IPS-11a (cell line): ENCODE data around the gene BID.

Source experiments
- H3K4me3 ChIP-seq: one replicate; pipeline ENCODE4 v1.5.1; 2013; ENCODE audit warnings: low read depth, low read length, control low read depth

BID gene

GRCh38 chr22:17774206-17774925 lies at the start of gene BID:
Gene BID, minus strand, starts transcription at chr22:17774469. Its CDS starts 24,353 bp downstream, at chr22:17750116.
- peak within 1 kb of the TSS; percentile 57 for H3K4me3 ChIP-seq

- H3K4me3 ChIP-seq, result no peak overlapping the region
Observed at GRCh38 chr22:17823964-17824363, 49.7 kb upstream of the BID start.

DNA sequence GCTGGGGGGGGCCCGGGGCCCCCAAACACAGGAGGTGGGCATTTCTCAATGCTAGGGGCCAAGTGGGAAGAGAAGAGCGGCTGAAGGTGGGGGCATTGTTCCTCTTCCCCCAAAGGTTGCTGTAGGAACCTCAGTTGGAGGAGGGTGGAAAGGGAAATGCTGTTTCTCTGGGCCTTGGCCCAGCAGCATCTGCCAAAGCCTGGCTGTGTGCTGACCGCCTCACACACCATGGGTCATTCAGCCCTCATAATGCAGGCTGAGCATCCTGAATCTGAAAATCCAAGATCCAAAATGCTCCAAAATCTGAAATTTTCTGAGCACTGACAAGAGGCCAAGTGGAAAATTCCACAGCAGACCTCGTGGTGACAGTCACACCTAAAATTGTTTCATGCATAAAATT lies 49.0 kb upstream of the BID start:
- no peak overlapping the region for H3K4me3 ChIP-seq

DNA sequence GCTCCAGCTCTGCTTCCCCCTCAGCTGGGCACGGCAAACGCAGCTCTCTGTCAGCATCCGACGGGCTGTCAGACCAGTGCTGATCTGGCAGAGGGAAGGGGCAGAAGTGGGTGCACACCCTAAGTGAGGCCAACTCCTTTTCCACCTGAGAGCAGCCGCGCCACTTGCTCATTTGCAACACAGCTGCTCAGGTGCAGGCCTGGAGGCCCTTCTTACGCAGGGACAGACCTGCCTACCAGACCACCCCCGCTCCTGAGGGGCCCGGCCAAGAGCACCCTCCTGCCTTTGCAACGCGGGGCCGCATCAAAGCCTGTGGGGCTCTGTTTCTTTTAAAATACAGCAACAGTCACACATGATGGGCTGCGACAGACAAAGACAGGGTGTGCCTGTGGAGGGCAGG lies 47.8 kb upstream of the BID start:
- no peak overlapping the region for H3K4me3 ChIP-seq

- H3K4me3 ChIP-seq, result no peak overlapping the region
Observed at GRCh38 chr22:17820879-17821439, 46.7 kb upstream of the BID start.

DNA sequence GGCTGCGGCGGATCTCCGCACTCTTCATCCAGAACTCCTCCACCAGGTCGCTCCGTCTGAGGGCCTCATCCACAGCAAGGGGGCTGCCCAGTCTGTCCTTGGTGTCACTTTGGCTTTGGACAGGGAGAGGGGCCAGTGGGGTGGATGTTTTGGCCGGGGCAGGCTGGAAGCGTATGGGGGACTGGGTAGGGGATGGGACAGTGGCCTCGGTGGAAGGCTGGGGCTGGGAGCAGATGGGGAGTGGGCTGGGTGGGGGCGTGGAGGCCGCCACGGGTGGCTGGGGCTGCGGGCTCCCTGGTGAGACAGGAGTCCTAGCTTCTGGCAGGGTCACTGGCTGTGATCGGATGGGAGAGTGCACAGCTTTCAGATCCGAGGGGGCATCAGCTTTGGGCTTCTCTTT lies 44.4 kb upstream of the BID start:
- H3K4me3 ChIP-seq, result no peak overlapping the region

DNA sequence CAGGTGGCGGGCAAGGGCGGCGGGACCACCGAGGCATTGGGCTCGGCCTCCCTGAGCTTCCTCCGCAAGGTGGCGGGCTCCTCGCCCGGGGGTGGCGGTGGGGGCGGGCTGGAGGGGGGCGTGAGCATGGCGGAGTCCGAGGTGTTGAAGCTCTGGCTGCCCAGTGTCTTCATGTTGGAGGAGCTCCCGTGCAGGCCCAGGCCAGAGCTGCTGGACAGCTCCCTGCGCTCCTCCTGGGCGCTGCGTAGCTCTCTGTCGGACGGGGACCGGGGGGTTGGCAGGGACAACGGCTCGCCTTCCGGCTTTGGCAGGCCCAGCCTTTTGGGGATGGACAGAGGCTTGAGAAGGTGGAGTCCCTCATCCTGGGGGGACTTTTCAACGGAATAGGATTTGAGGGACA lies 43.9 kb upstream of the BID start:
- no peak overlapping the region for H3K4me3 ChIP-seq

DNA sequence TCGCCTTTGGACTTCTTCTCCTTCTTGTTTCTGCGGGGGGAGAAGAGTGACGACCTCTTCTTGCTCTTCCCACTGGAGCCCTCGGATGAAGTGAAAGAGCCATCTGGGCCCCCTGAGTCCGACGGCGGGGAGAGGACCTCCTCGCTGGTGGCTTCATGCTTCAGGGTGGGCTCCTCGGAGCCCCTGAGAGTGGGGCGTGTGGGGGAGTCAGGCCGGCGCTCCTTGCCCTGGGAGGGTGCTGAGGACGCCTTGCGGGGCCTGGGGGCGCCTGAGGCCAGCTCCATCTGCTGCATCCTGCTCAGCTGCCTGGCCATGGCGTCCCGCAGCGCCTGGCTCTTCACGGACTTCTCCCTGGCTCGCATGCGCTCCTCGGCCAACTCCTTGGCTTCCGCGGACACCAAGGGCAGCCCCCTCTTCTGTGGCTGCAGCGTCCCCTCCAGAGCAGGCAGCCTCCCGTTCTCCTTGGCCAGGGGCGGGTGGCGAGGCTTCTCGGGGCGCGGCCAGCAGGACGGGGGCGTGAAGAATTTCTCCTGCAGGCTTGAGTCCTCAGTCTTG lies 43.3 kb upstream of the BID start:
- no peak overlapping the region for H3K4me3 ChIP-seq

- H3K4me3 ChIP-seq, result no peak overlapping the region
Observed at GRCh38 chr22:17817079-17817478, 42.8 kb upstream of the BID start.

DNA sequence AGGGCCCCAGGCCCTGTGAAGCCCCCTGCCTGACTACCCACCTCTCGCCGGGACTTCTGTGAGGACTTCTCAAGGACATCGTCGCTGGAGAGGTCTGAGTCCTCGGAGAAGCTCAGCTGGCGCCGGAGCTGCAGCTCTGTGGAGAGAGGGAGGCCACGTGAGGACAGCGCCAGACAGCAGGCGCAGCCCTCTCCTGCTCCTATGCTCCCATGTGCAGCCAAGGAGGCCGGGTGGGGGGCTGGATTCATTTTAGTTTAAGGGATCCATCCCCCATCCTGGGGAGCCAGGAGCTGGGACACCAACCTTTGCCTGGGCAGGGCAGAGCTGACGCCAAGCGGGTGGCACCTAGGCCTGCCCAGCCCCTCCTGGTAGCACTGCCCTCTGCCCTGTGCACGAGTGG lies 42.4 kb upstream of the BID start:
- no peak overlapping the region for H3K4me3 ChIP-seq

DNA sequence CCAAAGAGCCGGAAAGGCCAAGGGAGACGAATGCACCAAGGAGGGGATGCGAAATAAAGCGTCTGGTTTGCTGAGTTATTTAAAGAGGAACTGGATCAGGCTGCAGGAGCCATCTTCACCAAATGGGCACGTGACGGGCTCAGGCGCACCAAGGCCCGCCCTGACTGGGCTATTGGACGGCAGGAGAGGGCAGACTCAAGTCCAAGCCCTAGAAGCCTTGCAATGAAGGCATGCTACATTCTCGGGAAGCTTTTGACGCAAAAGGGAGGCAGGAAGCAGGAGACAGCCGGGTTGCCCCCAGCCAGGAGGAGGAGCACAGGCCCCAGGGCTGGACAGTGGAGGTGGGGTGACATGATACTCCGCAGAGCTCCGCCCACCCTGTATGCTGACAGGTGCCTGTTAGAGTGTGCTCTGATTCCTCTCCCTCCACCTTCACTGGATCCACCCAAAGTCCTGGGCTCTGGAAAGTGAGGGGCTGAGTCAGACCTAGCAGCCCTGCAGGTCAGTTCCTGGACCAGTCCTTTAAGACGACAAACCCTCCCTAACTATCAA lies 41.5 kb upstream of the BID start:
- H3K4me3 ChIP-seq, result no peak overlapping the region

- no peak overlapping the region for H3K4me3 ChIP-seq
Observed at GRCh38 chr22:17814830-17815229, 40.6 kb upstream of the BID start.

DNA sequence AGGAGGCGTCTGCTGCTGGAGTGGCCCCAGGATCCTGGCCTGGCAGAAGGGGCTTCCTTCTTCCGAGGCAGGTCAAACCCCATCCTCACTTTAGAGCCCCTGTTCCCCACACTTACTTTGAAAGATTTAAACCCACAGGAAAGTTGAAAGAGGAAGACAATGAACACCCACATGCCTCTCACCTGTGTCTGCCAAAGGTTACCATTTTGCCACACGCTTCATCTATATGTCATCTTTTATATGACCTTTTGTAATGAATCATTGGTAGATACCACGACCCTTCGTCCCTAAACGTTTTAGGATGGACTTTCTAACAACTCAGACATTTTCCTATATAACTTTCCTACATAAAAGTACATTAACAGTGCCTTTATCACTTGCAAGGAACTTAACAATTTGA lies 39.8 kb upstream of the BID start:
- no peak overlapping the region for H3K4me3 ChIP-seq

GRCh38 chr22:17811119-17811518 lies 36.9 kb upstream of the BID start:
- no peak overlapping the region for H3K4me3 ChIP-seq

- no peak overlapping the region for H3K4me3 ChIP-seq
Observed at GRCh38 chr22:17810570-17811116, 36.4 kb upstream of the BID start.

DNA sequence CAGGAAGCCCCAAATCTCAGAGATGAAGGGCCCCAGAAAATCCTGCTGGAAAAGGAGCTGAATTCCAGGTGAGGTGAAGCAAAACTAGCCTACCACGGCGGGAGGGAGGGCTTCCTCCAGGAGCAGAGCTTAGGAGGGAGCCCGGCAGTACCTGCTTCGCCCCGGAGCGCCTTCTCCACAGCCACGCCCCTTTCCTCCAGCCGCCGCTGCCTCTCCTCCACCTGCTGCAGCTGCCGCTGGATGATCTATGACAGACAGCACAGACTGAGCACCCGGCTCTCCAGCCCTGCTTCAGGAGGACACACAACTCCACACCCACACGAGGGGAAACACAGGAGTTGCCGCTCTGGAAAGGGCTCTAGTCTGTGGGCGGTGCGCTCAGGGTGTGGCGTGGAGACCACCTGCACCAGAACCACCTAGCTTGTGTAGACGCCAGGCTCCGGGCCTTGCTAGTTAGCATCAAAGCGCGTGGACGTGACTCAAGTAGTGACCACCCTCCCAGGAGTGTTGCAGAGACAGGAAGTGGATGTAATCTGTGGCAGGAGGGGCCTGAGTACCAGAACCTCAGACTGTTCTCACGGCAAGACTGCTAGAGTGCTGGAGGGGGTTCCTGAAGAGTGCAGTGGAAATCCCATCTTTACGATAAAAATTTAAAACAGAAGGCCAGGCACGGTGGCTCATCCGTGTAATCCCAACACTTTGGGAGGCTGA lies 34.6 kb upstream of the BID start:
- no peak overlapping the region for H3K4me3 ChIP-seq

DNA sequence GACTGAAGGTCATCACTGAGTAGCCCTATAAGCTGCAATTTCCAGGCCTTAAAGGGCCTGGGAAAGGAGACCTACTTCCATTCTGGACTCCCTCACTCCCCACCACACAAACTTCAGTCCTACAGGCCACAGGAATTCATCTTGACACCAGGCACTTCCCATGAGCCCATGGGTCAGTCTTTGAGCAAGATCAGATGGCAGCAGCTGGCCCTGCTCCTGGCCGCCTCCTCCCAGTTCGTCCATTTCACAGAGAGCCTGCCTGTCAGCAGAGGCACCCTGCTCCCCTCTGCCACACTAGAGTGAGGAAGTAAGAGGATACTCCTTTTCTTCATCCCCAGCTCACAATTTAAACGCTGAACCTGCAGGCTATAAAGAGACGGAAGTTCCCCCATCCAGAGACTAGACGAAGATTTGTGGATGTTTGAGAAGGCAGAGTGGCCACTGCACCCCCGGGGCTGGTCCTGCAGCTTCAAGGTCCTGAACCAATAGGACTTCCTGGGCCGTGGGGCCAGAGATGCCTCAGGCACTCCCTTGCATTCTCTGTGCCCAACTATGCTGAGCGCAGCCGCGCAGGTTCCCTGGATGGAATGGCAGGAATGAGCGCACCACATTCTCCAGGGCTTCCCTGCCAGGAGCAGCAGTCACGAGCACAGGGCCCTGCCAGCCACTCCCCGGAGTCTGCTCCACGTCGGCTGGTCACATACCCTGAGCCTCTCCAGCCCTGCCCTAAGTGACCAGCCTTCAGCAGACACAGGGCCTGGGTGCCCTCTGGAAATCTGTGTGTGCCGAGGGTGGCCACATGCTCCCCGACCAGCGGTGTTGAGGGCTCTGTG lies 33.5 kb upstream of the BID start:
- H3K4me3 ChIP-seq, result no peak overlapping the region

- H3K4me3 ChIP-seq, result no peak overlapping the region
Observed at GRCh38 chr22:17807086-17807485, 32.8 kb upstream of the BID start.

DNA sequence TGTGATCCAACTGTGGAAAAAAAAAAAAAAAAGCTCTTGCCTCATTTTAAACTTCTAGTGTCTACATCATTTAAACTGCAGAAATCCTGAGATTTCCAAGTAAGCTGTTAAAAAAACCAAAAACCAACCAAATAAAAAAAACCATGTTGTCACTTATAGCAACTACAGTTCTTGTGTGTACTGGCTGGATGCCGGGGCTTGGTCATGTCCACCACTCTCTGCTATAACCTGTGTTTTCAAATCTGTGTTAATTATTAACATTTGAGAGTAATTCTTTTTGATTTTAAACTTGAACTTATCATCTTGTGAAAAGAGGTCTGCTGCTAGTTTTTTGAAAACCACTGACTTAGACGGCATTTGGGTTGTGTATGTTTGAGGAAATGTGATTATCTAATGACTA lies 32.2 kb upstream of the BID start:
- H3K4me3 ChIP-seq, result no peak overlapping the region

GRCh38 chr22:17804331-17805080 lies 30.2 kb upstream of the BID start:
- no peak overlapping the region for H3K4me3 ChIP-seq
